ENCODE data around the gene ANKRD35. TPM values are rescaled to one million over a fixed set of nuclear protein-coding genes. Genes with fewer than 3 reads are reported as not detected.

Gene ANKRD35
- total RNA-seq, 2 donors from 2014 or later: 0.53 to 0.59 TPM

GRCh38 chr1:145898756-145899155 is 13.1 kb upstream of the ANKRD35 start:
- no peaks in the 10 kb centered on the region for H3K4me1 ChIP-seq
- H3K4me3 ChIP-seq: no peak overlapping the region

GRCh38 chr1:145897969-145898368 is 12.3 kb upstream of the ANKRD35 start:
- no peak for DNase-seq
- no peaks in the 10 kb centered on the region for H3K36me3 ChIP-seq
- no peak overlapping the region for H3K9ac ChIP-seq (ENCODE audit: low read depth in 2 of 2, low read length in 2 of 2)

More at GRCh38 chr1:145898756-145899155, 13.1 kb upstream of the ANKRD35 start:
- intact Hi-C loops (cut with DNase I): no loop called here
- Histone ChIP-seq H3K27ac (no peak overlapping the region), H3K27me3 (no peaks in the 10 kb centered on the region), H3K9me3 (no peaks in the 10 kb centered on the region), H3K36me3 (no peaks in the 10 kb centered on the region), H3K9ac (ENCODE audit: low read depth in 2 of 2, low read length in 2 of 2) (no peak overlapping the region)
- TF ChIP-seq, protein P1, sequence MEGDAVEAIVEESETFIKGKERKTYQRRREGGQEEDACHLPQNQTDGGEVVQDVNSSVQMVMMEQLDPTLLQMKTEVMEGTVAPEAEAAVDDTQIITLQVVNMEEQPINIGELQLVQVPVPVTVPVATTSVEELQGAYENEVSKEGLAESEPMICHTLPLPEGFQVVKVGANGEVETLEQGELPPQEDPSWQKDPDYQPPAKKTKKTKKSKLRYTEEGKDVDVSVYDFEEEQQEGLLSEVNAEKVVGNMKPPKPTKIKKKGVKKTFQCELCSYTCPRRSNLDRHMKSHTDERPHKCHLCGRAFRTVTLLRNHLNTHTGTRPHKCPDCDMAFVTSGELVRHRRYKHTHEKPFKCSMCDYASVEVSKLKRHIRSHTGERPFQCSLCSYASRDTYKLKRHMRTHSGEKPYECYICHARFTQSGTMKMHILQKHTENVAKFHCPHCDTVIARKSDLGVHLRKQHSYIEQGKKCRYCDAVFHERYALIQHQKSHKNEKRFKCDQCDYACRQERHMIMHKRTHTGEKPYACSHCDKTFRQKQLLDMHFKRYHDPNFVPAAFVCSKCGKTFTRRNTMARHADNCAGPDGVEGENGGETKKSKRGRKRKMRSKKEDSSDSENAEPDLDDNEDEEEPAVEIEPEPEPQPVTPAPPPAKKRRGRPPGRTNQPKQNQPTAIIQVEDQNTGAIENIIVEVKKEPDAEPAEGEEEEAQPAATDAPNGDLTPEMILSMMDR (IDR thresholded peaks at IDR 0.05): no peak
- DNase-seq: no peak

GRCh38 chr1:145895471-145895870 is 9.8 kb upstream of the ANKRD35 start:
- H3K4me1 ChIP-seq: peaks cover 7% of the 10 kb centered on the region
- intact Hi-C loops (cut with DNase I): no loop called here
- no peak overlapping the region for H3K27ac ChIP-seq
- H3K9me3 ChIP-seq: no peaks in the 10 kb centered on the region
- no peak overlapping the region for H3K9ac ChIP-seq (ENCODE audit: low read depth in 2 of 2, low read length in 2 of 2)
- TF ChIP-seq, protein P1 (IDR thresholded peaks at IDR 0.05): no peak
- H3K36me3 ChIP-seq: no peaks in the 10 kb centered on the region
- no peaks in the 10 kb centered on the region for H3K27me3 ChIP-seq
- H3K4me3 ChIP-seq: no peak overlapping the region
- no peak for DNase-seq

More at GRCh38 chr1:145897969-145898368, 12.3 kb upstream of the ANKRD35 start:
- no peak overlapping the region for H3K4me3 ChIP-seq
- intact Hi-C loops (cut with DNase I): no loop called here
- TF ChIP-seq, protein P1 (IDR thresholded peaks at IDR 0.05): no peak
- no peaks in the 10 kb centered on the region for H3K27me3 ChIP-seq
- no peaks in the 10 kb centered on the region for H3K4me1 ChIP-seq
- H3K27ac ChIP-seq: no peak overlapping the region
- H3K9me3 ChIP-seq: no peaks in the 10 kb centered on the region

GRCh38 chr1:145893306-145894055 is 7.8 kb upstream of the ANKRD35 start:
- intact Hi-C loops (cut with DNase I): no loop called here
- no peak overlapping the region for H3K9ac ChIP-seq (ENCODE audit: low read depth in 2 of 2, low read length in 2 of 2)
- H3K4me1 ChIP-seq: peaks cover 7% of the 10 kb centered on the region
- H3K27me3 ChIP-seq: no peaks in the 10 kb centered on the region
- TF ChIP-seq, protein P1 (IDR thresholded peaks at IDR 0.05): no peak
- no peaks in the 10 kb centered on the region for H3K36me3 ChIP-seq
- no peak overlapping the region for H3K4me3 ChIP-seq
- H3K9me3 ChIP-seq: no peaks in the 10 kb centered on the region
- no peak for DNase-seq
- no peak overlapping the region for H3K27ac ChIP-seq

- Histone ChIP-seq H3K4me3 (no peak overlapping the region), H3K27me3 (no peaks in the 10 kb centered on the region)
- no peak for DNase-seq
Observed at GRCh38 chr1:145892486-145893087, 6.9 kb upstream of the ANKRD35 start.

More at GRCh38 chr1:145892486-145893087, 6.9 kb upstream of the ANKRD35 start:
- intact Hi-C loops (cut with DNase I): no loop called here
- H3K4me1 ChIP-seq: peaks cover 7% of the 10 kb centered on the region
- H3K9ac ChIP-seq (ENCODE audit: low read depth in 2 of 2, low read length in 2 of 2): peak overlapping the region in 1 of 2 donors; percentile 42
- TF ChIP-seq, protein P1 (IDR thresholded peaks at IDR 0.05): no peak
- H3K27ac ChIP-seq: peak overlapping the region; percentile 84
- H3K9me3 ChIP-seq: no peaks in the 10 kb centered on the region
- H3K36me3 ChIP-seq: no peaks in the 10 kb centered on the region
